Subcutaneous abdominal adipose tissue (tissue), 5 donors: Measurements from ENCODE around the gene TANK.
"Not testable (repeated sequence)": the region's sequence is repeated elsewhere in the genome, so short reads cannot be mapped to it uniquely, and the experiment has no call there.

ENCODE experiments used
- H3K27ac ChIP-seq: one replicate; pipeline ENCODE4 v1.7.0; 2013; ENCODE audit warnings: low read depth, mild to moderate bottlenecking, inconsistent platforms, low read length, moderate library complexity
- H3K27me3 ChIP-seq, 5 donors: one replicate each; pipeline ENCODE4 v1.7.0; 2013; ENCODE audit warnings: low read length in 5 of 5, inconsistent platforms in 1 of 5; ENCODE audit not compliant: control insufficient read depth in 5 of 5, insufficient read depth in 4 of 5
- H3K36me3 ChIP-seq, 5 donors: one replicate each; pipeline ENCODE4 v1.7.0; 2013; ENCODE audit warnings: low read length in 5 of 5; ENCODE audit not compliant: control insufficient read depth in 5 of 5, insufficient read depth in 5 of 5
- H3K4me1 ChIP-seq, 5 donors: one replicate each; pipeline ENCODE4 v1.7.0; 2013; ENCODE audit warnings: low read length in 5 of 5, mild to moderate bottlenecking in 3 of 5, moderate library complexity in 1 of 5; ENCODE audit not compliant: control insufficient read depth in 5 of 5, insufficient read depth in 5 of 5
- H3K4me3 ChIP-seq, 5 donors: one replicate each; pipeline ENCODE4 v1.7.0; 2013; ENCODE audit warnings: low read length in 5 of 5, low read depth in 1 of 5
- H3K9ac ChIP-seq, 5 donors: one replicate each; pipeline ENCODE4 v1.7.0; 2013; ENCODE audit warnings: low read length in 5 of 5, mild to moderate bottlenecking in 4 of 5, moderate library complexity in 3 of 5
- H3K9me3 ChIP-seq, 5 donors: one replicate each; pipeline ENCODE4 v1.7.0; 2013; ENCODE audit warnings: low read length in 5 of 5; ENCODE audit not compliant: control insufficient read depth in 5 of 5
- donor health status: healthy.
- donor health status: healthy.
- donor health status: healthy.
- donor health status: healthy.
- donor health status: healthy.

The TANK gene

DNA sequence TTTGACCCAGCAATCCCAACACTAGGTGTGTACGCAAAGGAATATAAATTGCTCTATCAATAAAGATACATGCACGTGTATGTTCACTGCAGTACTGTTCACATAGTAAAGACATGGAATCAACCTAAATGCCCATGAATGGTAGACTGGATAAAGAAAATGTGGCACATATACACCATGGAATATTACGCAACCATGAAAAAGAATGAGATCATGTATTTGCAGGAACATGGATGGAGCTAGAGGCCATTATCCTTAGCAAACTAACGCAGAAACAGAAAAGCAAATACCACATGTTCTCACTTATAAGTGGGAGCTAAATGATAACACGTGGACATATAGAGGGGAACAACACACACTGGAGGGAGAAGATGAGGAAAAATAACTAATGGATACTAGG is 27.8 kb upstream of the TANK start:
- H3K4me3 ChIP-seq, H3K9ac ChIP-seq, H3K9me3 ChIP-seq, H3K27ac ChIP-seq, H3K27me3 ChIP-seq, H3K36me3 ChIP-seq: not testable (repeated sequence)
- peaks cover 3 to 24% (median 19%) of the 10 kb centered on the region in 5 donors for H3K4me1 ChIP-seq

DNA sequence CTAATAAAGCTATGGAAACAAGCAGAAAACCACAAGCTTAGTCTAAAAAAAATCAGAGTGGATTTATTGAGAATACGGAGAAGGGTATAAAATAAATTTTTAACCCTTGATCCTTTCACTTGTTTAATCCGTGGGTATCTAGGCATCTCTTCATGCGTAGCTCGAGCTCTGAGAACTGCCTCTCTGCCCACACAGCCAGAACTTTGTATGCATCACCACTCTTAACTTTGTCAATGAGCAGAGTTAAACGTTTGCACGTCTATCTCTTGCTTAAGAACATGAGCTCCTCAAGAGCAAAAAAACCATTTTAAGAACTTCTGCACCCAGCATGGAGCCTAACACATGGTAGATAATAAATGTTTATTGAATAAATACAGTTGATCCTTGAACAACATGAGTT is 26.9 kb upstream of the TANK start:
- no peak overlapping the region for H3K27ac ChIP-seq
- H3K36me3 ChIP-seq, result no peaks in the 10 kb centered on the region
- peaks cover 3 to 24% (median 19%) of the 10 kb centered on the region in 5 donors for H3K4me1 ChIP-seq
- no peak overlapping the region for H3K9ac ChIP-seq
- H3K4me3 ChIP-seq, result no peak overlapping the region
- no peaks in the 10 kb centered on the region for H3K27me3 ChIP-seq
- H3K9me3 ChIP-seq, result no peaks in the 10 kb centered on the region

- no peaks in the 10 kb centered on the region for H3K27me3 ChIP-seq
- peaks cover 3 to 28% (median 28%) of the 10 kb centered on the region in 5 donors for H3K4me1 ChIP-seq
- no peaks in the 10 kb centered on the region for H3K9me3 ChIP-seq
- peak overlapping the region in 1 of 5 donors; percentile 18 for H3K4me3 ChIP-seq
- H3K27ac ChIP-seq, result peak overlapping the region; percentile 7
- no peaks in the 10 kb centered on the region for H3K36me3 ChIP-seq
- H3K9ac ChIP-seq, result no peak overlapping the region
These were observed 25.4 kb upstream of the TANK start for GRCh38 chr2:161134547-161135518.

DNA sequence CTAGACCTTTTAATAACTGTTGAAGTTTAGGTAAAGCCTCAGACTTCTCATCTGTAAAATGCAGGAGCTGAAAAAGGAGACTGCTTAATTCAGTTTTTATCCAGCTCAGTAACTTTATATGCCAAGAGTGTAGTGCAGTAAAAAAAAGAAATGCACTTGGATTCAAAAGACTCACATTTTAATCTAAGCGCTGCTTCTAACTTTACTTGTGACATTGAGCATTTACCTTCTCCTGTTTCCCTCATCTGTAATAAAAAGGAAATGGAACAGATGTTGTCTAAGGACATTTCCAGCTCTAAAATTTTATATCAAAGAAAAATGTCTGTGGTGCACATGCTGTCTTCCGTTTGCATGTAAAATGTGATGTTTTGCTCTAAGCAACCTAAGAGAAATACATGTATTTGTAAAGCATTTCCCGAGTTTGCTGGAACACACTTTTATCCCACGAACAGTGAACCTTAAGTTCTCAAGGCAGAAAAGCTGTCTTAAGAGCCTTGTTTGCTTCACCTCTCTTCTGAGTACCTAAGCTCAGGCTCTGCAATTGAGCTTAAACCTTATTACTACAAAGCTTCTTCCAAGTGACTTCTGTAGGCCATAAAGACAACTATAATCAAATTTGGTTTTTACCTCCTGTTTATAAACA is 24.2 kb upstream of the TANK start:
- Histone ChIP-seq H3K9me3 (no peaks in the 10 kb centered on the region), H3K36me3 (no peaks in the 10 kb centered on the region), H3K4me3 (no peak overlapping the region), H3K4me1 (peaks cover 3 to 32% (median 28%) of the 10 kb centered on the region in 5 donors), H3K27me3 (no peaks in the 10 kb centered on the region), H3K27ac (peak overlapping the region; percentile 74), H3K9ac (peak overlapping the region in 3 of 5 donors; percentile 28 to 42 (median 37))

GRCh38 chr2:161136696-161137324 is 23.4 kb upstream of the TANK start:
- Histone ChIP-seq H3K27ac (peak overlapping the region; percentile 74), H3K27me3 (no peaks in the 10 kb centered on the region), H3K9ac (peak overlapping the region in 3 of 5 donors; percentile 17 to 51 (median 37)), H3K4me1 (peaks cover 3 to 32% (median 24%) of the 10 kb centered on the region in 5 donors), H3K9me3 (no peaks in the 10 kb centered on the region), H3K36me3 (no peaks in the 10 kb centered on the region), H3K4me3 (peak overlapping the region in 4 of 5 donors; percentile 38 to 52 (median 43))

DNA sequence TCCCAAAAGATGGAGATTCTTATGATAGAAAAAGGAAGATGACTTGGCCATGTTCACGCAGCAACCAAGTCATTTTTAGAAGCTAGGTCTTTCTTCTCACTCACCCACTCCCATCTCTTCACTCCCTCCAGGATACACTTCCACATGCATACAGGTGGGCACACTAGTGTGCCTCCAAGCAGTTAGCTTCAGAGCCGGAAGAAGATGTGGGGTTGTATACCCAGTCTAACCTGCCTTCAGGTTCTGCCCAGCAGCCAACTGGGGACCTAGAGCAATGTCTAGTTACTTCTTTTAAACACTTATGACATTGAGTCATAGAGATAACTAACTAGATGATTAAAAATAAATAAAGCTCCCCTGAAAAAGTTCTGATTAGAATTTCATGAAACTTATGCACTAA is 21.8 kb upstream of the TANK start:
- Histone ChIP-seq H3K27me3 (no peaks in the 10 kb centered on the region), H3K4me3 (peak overlapping the region in 3 of 5 donors; percentile 11 to 46 (median 22)), H3K9ac (peak overlapping the region in 1 of 5 donors; percentile 45), H3K9me3 (no peaks in the 10 kb centered on the region), H3K27ac (no peak overlapping the region), H3K36me3 (no peaks in the 10 kb centered on the region), H3K4me1 (peaks cover 3 to 32% (median 24%) of the 10 kb centered on the region in 5 donors)

GRCh38 chr2:161139098-161139987 is 20.9 kb upstream of the TANK start:
- Histone ChIP-seq H3K4me1 (peaks cover 3 to 31% (median 24%) of the 10 kb centered on the region in 5 donors), H3K9ac (peak overlapping the region in 3 of 5 donors; percentile 7 to 48 (median 32)), H3K9me3 (peaks cover 0 to 2% (median 0%) of the 10 kb centered on the region in 5 donors), H3K4me3 (peak overlapping the region in 4 of 5 donors; percentile 18 to 38 (median 34)), H3K27ac (no peak overlapping the region), H3K27me3 (no peaks in the 10 kb centered on the region), H3K36me3 (no peaks in the 10 kb centered on the region)

- Histone ChIP-seq H3K27ac (no peak overlapping the region), H3K4me3 (no peak overlapping the region), H3K9ac (no peak overlapping the region), H3K27me3 (no peaks in the 10 kb centered on the region), H3K36me3 (no peaks in the 10 kb centered on the region), H3K9me3 (peaks cover 0 to 2% (median 0%) of the 10 kb centered on the region in 5 donors), H3K4me1 (peaks cover 0 to 15% (median 10%) of the 10 kb centered on the region in 5 donors)
These were observed 19.2 kb upstream of the TANK start for GRCh38 chr2:161141033-161141432.

DNA sequence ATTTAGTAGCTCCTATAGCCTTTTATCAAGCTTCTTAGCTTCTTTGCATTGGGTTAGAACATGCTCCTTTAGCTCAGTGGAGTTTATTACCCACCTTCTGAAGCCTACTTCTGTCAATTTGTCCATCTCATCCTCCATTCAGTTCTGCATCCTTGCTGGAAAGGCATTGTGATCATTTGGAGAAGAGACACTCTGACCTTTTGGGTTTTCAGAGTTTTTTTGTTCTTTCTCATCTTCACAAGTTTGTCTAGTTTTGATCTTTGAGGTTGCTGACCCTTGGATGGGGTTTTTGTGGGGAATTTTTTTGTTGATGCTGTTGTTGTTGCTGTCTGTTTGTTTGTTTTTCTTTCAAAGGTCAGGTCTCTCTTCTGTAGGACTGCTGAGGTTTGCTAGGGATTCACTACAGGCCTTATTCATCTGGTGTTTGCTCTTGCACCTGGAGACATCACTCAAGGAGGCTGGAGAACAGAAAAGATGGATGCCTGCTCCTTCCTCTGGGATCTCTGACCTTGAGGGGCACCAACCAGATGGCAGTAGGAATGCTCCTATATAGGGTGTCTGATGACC is 13.9 kb upstream of the TANK start:
- Histone ChIP-seq H3K27me3 (no peaks in the 10 kb centered on the region), H3K27ac (no peak overlapping the region), H3K9me3 (peaks cover 7 to 29% (median 21%) of the 10 kb centered on the region in 5 donors), H3K4me1 (no peaks in the 10 kb centered on the region), H3K9ac (no peak overlapping the region), H3K4me3 (no peak overlapping the region), H3K36me3 (peaks cover 0 to 4% (median 0%) of the 10 kb centered on the region in 5 donors)
